HG02852 (cell line): Measurements from ENCODE around the gene SEMA6A.

ENCODE experiments used
- ATAC-seq: cut with Tn5 transposase; IDR thresholded peaks from one replicate; pipeline ENCODE4 v1.9.1; 2021; ENCODE audit warnings: mild to moderate bottlenecking, moderate library complexity; ENCODE audit not compliant: unreplicated experiment

The SEMA6A gene

DNA sequence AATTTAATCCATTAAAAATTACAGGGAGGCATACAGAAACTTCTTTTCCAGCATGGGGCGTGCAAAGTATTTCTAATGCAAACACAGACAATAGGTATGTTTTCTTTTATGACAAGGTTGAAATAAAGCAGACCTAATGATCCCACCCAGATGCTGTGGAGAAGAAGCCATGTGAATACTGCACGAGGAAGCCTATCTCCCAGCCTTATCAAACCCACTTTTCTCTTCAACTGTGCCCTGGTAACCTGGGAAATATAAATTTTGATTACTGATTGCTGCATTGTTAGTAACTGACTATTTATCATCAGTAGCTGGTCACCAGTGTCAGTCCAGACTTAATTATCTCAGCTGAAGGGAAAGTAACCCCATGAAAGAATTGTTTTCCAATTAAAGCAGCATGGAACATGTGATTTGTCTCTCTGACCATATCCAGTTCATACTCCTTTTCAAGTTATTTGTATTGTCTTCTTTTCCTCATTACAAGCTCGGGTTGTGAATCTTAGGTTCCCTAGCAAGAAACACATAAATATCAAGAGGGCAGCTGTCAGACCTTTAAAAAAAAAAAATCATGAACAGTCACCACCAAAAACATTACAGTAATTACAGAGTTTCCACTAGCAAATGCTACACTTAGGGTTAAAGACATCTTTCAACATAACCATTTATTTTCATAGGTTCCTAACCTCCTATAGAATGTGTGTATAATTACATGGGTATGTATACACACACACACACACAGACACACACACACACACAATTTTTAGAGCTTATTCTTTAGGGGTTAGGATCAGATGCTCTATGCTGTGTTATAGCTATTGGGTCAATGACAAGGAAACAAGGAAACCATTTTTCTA, 50.3 kb downstream of the SEMA6A start:
- no peak for ATAC-seq

DNA sequence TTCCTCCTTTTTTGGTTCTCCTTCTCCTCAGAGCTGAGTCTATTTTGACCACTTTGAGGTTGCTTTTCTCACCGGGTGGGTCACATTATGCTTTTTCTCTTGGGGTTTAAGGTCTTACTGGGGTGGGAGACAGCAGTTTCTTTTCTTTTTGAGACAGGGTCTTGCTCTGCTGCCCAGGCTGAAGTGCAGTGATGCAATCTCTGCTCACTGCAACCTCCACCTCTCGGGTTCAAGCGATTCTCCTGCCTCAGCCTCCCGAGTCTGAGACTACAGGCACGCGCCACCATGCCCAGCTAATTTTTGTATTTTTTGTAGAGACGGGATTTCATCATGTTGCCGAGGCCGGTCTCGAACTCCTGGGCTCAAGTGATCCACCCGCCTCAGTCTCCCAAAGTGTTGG, 51.4 kb downstream of the SEMA6A start:
- ATAC-seq = peak; percentile 4

DNA sequence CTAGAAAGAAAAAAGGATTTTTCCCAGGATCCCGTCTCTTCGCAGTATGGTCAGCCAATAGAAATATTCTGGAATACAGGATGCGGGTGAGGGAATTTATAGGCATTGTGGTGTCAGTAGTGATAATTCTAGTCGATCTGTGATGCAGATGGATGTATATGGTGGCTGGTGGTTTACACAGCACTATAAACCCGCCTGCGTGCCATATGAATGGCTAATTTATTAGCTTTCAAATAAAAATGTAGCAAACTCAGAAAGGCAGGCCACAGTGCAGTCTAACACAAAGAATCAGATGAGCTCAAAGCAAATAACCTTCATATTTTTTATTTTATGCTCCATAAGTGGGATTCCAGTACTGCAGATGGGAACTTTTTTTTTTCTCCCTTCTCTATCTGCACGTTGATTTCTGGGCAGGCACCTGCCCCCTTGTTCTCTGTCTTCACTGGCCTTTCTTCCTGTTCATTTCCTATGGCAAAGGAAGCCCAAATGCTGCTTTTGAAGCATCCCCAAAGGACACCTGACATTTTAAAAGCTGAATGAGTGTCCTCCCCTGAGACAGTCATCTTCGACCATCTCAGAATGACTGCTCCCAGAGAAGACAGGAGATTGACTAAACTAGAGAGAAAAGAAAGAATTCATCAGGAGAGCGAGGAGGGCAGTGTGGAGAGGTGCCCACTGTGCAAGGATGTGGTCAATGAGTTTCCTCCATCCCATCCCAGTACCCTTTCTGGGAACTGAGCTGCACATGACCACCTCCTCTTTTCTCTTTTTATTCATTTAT, 52.1 kb downstream of the SEMA6A start:
- peak; percentile 51 for ATAC-seq

DNA sequence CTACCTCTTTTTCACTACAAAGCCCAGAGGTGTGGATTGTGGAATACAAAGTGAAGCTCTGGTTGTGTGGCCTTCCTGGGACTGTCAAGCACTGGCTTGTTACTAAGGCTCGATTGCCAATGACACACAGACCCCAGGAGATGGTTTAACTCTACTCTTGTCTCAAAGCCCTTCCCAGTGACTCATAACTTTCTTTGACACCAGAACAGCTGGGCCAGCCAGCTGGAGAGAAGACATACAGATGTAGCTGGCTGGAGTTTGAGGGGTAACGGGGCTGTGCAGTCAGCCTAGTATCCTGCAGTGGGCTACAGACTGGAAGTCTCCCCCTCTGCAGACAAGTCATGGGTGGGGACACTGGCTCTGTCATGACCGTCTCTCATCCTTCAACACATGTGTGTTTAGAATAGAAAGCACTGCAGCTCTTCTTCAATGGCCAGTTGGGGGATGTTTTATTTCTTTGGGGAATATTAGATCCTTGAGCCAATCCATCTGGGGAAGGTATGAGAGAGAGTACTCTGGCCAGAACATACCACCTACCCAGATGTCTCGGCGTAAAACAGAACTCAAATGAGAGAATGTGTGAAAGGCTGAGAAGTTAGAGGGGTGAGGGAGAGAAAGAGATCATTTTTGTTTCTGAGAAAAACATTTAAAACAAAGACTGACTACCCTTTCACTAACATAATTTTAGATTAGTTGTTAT, 53.3 kb downstream of the SEMA6A start:
- peak; percentile 64 for ATAC-seq

DNA sequence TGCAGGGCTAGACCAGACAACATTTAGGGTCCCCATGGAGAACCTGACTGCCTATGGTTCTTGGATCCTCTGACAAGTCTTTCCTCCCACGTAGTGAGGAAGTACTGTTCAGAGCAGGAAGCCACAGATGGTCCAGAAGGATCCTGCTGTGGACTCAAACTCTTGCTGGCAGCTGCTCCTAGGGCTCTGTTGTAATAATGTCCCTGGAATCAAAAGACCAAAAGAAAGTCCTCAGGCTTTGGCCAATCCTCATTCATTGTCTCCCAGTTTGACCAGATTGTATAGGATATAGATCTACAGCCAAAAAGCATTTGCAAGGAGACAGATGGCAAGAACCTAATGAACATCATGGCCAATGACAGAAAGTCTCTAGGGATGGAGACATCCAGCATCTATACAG, 53.9 kb downstream of the SEMA6A start:
- ATAC-seq = peak; percentile 25

DNA sequence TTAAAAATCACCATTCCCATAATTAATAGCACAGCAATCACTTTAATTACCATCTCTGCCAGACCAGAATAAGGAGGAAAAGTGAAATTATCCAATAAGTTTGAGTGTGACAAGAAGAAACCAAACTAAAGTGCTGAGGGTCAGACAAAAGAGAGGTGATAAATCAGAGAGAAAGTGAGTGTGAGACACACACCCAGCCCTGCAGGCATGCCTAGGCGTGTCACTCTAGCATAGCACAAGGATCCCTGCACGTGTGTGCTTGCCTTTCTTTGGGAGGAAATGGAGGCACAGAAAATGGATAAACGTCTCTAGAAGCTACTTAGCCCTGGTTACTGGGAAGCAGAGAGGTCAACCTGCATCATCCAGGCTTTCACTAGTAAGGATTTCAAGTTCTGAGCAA, 56.2 kb downstream of the SEMA6A start:
- no peak for ATAC-seq

DNA sequence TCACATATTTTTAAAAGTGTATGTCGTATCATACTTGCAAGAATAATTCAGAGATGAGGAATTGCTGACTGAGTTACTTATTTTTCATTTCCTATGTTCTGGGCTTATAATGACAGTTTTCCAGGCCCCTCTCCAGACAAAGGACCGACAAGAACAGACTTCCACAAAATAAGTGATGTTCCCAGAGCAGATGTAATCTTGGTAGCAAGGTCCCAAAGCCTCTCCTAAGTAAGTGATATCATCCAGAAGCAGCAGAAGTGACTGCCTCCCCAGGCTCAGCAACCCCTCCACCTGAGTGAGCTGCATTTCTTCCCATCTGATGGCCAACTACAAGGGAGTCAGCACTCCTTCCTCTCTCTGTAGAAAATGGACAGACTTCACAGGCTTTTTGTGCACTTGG, 57.1 kb downstream of the SEMA6A start:
- ATAC-seq = no peak

DNA sequence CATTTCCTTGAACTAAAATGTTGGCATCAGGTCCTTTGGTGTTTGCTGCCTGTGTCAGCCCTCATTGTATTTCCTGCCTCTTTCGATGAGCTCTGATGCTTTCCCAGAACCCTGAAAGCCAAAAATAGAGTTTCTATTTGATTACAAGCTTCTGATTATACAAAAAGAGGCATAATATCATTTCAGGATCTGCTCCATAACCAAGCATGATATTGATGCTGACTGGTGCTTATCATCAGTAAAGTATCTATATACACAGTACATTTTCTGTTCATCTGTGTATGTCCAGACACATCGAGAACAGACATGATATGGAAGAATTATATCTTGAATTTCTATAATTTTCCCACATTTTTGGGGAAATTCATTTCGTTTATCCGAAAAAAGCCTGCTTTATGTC, 58.6 kb downstream of the SEMA6A start:
- ATAC-seq = no peak

DNA sequence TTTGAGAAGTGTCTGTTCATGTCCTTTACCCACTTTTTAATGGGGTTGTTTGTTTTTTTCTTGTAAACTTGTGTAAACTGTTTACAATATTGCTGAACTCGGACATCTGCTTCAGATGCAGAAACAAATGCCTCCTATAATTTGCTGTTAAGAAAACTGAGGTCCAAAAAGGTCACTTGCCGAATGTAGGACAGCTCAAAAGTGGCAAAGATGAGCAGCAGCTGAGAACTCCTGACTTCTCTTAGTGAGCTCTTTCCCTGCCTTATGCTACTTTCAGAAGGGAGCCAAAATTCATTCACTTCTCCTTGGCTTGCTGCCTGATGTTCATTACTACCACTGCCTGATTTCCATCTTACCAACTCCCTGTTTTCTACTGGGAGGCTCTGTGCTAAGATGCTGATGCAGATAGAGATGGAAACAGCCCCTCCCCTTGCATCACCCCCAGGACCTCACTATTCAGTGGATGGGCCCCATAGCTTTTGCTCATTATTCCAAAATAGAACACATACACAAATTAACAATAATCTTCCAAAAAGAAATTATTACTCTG, 60.1 kb downstream of the SEMA6A start:
- no peak for ATAC-seq

DNA sequence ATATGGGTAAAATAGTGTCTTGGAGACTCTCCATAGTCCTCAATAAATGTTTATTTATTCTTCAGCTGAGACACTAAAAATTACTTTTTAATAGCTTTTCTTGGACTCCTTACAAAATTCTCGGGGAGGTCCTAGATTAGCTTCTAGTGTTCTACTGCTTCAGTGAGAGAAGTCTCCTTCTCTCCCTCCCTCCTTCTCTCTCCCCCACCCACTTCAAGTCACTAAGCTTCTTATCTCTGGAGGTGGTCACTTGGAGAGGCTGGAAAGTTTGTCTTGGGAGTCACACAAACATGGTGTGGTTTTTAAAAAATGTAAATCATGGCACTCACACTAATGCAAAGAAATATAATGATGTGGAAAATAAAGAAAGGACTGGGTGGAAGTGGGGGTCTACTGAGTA, 64.1 kb downstream of the SEMA6A start:
- ATAC-seq = no peak

DNA sequence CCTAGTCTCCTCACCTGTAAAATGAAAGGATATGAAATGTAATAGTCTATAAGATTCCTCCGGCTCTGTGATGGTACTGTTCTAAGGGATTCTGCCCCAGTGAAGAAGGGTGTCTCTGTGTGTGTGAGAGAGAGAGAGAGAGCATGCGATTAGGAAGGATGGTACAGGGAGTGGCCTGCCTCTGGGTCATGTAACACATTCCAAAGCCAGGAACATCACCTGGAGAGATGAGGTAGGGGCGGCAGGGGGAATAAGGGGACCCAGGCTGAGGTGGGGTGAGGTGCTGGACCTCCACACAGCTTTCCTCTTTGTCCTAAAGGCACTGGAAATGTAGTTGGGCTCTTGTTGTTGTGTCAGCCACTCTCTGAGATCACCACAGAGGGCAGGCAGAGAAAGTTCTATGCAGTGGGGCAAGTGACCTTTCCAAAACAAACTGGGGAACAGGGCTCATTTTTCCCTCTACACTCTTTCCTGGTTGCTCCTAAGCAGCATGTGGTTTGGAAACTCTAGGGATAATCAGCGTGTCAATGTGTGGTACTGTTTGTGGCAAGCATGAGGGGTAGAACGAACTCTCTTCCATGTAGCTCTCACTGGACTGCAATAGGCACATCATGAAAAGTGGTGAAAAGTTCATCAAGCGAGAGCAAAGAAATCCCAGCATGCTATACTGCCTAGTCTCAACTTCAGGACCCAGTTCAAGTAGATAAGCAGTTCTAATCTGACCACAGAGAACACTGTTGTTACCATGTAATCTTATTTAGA, 65.0 kb downstream of the SEMA6A start:
- no peak for ATAC-seq

DNA sequence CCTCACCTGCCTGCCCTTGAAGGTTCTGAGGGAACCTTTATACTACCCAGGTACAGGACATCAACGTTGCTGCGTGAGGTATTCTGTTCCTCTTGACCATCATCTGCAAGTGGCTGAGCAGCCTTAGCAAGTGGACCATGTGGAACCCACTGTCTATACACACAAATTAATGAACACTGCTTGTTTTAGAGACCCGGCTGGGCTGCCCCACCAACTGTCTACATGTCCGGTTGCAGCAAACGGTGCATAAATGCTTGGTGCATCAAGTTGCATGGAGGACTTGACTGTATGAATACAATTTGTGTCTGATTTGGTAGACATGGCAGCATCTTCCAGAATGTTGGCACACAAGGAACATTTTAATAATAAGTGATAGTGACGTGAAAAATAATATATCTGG, 65.8 kb downstream of the SEMA6A start:
- ATAC-seq = no peak

DNA sequence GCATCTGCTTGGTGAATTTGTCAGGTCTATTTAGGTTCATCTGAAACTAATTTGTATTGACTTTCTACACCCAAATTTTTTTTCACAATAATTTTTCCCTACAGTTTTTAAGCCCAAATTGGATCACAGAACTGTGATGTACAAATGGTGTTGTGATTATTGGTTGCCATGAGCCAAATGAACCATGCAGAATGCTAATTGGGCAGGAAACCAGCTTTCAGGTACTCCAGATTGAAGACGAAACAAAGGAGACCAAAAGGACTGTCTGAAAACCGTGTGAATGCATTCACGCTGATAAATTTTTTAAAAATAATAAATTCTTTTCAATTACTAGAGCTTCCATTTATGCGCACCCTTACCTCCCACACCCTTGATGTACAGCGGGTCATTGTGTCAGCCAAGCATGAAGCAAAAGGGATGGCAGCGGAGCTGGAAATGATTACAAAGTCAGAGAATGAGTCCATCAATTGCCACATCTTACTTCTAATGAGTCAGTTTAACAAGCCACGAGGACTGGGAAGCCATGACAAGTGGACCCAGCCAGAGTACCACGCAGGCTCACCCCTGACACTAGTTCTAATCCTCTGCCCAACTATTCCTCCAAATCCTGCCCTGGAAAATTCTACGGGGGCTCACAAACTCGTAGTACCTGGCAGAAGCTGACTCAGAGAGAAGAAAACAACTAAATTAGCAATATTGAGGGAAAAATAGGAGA, 66.5 kb downstream of the SEMA6A start:
- ATAC-seq = no peak

DNA sequence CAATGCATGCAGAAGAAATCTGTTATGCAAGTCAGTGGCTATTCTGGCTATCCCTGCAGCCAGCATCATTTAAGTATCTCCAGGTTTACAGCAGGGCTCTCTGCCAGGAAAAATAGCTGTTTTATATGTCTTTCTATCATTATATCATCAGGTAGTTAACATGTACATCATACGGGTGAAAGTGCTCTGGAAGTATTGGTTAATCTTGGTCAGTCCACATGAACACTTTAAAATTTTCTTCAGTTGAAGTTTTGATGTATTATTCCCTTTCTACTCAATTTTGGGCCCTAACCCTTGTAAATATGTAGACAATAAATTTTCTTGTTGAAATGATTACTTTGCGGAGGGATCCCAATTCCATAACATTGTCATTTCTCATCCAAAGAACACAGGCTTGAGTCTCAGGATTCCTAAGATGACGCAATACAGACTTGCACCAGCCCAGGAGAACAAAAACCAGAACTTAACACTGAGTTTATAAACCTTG, 67.5 kb downstream of the SEMA6A start:
- ATAC-seq = no peak

DNA sequence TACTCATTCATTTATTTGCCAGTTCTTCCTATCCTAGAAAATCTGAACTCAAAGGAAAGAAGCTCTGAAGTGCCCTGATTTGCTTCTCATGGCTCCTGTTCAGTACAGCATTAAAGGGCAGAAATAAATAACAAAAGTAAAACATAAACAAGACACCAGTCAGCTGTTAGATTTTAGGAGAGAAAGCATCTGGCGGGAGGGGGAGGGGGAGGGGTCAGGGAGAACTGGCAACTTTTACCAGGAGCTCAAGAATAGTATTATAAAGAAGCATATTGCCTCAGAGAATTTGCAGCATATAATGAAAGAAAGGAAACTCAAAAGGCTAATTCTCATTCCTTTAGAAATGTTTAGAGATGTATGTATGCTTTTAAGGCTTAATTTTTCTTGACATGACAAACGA, 68.1 kb downstream of the SEMA6A start:
- ATAC-seq = no peak

DNA sequence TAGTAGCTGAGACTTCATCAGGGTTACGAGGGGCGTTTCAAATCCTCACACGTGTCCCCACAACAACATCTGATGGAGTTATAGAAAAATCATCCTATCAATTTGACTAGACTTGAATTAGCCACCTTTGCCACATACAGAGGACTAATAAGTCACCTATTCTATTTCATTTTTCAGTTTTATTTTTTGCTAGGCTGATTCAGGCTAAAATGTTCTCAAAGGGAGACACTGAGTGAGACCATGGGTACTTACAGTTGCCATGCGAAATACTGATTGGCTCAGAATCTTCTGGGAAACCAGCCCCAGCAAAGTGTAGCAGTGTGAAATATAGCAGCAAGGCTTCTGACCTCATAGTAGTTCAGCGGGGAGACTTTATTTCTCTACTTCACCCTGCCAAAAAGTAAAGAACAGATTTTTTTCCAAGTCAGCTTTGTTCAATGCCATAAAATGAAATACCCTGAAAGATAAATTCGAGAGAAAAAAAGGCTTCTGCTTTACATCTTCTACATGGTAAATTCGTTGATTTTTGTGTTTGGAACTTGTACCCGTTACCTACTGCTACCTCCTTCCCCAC, 69.9 kb downstream of the SEMA6A start:
- no peak for ATAC-seq

DNA sequence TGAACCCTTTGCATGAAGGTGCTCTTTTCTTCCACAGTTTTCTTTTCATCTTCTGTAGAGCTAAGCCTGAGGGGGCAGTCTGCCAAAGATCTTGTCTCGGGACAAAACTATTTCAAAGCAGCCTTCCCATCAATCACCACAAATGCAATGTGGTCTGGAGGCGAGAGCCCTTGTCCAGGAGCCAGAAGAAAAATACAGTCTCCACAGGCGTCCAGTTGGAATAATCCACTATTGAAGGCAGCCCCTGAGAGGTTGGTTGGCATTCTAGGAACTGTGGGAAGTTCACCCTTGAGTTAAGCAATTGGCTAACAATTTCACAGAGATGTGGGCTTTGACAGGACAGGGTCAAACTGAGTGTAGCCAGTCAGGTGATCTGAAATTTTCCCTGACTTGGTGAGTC, 72.0 kb downstream of the SEMA6A start:
- no peak for ATAC-seq

DNA sequence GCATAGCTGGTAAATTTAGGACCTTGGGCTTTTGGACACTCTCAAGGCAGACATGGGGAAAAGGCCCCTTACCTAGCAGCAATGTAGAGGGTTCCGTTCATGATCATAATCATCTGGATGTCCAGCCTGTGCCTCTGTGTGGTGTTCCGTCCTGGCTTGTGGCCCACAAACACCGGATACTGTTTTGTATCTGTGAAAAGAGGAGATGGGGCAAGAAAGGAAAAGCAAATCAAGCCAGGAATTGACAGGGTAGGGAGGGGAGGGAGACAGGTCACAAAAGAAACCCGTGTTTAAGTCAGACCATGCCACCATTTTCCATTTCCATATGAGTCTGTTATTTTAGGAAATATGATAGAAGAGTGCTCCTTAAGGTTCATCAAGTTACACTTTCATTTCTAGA, 72.5 kb downstream of the SEMA6A start:
- no peak for ATAC-seq

DNA sequence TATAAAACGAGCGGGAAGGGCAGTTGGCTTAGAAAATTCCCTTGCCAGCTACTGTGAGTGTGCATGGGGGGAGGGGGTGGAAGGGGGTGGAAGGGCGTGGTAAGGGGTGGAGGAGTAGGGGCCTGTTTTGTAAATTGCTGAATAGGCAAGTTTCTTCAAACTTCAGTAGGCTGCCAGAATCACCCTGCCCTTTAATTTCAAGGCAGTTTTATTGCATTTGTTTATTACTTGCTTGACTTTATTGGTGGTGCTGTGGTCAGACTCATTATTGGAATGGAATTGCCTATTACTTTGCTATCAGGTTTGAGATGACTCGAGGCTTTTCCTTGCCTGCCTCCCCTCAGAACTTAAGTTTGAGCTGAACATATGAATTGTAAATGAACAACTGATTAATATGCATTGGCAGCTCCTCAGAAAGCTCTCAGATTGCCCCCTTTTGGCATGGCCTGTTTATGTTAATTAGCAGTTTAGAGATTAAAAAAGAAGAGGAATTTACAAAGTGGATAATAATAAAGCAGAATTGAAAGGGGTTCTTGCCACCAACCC, 76.0 kb downstream of the SEMA6A start:
- no peak for ATAC-seq
